GM12875 (cell line): Measurements from ENCODE around the gene EHBP1.

Experiments
- H3K4me3 ChIP-seq: one replicate; pipeline ENCODE4 v1.5.1; 2011; ENCODE audit warnings: low read depth, low read length, control low read depth
- TF ChIP-seq, protein P1 (sequence below): IDR thresholded peaks from 2 replicates; pipeline ENCODE4 v1.5.1; 2011; ENCODE audit warnings: low read depth, mild to moderate bottlenecking, control low read depth, inconsistent platforms, low read length, moderate library complexity, borderline replicate concordance; ENCODE audit not compliant: insufficient read depth

EHBP1 gene

DNA sequence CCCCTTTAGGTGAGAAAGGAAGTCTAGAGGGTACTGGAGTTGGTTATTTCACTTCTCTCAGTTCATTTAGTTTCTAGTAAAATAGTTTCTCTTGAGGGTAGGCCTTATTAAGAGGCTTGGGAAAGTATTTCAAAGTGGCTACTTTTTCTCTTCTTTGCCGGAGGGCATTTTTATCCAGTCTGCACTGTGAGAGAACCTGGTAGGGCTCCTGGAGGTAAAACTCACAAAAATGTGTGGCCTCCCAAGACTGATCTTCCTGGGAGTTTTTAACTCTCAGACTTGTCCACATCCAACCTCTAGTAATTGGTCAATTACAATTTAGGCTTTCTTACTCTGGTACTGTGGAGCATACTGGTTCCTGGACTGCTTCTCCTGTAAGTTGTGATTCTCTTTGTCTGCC lies 28.0 kb downstream of the EHBP1 start:
- TF ChIP-seq, protein P1, sequence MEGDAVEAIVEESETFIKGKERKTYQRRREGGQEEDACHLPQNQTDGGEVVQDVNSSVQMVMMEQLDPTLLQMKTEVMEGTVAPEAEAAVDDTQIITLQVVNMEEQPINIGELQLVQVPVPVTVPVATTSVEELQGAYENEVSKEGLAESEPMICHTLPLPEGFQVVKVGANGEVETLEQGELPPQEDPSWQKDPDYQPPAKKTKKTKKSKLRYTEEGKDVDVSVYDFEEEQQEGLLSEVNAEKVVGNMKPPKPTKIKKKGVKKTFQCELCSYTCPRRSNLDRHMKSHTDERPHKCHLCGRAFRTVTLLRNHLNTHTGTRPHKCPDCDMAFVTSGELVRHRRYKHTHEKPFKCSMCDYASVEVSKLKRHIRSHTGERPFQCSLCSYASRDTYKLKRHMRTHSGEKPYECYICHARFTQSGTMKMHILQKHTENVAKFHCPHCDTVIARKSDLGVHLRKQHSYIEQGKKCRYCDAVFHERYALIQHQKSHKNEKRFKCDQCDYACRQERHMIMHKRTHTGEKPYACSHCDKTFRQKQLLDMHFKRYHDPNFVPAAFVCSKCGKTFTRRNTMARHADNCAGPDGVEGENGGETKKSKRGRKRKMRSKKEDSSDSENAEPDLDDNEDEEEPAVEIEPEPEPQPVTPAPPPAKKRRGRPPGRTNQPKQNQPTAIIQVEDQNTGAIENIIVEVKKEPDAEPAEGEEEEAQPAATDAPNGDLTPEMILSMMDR = no peak
- no peak overlapping the region for H3K4me3 ChIP-seq

DNA sequence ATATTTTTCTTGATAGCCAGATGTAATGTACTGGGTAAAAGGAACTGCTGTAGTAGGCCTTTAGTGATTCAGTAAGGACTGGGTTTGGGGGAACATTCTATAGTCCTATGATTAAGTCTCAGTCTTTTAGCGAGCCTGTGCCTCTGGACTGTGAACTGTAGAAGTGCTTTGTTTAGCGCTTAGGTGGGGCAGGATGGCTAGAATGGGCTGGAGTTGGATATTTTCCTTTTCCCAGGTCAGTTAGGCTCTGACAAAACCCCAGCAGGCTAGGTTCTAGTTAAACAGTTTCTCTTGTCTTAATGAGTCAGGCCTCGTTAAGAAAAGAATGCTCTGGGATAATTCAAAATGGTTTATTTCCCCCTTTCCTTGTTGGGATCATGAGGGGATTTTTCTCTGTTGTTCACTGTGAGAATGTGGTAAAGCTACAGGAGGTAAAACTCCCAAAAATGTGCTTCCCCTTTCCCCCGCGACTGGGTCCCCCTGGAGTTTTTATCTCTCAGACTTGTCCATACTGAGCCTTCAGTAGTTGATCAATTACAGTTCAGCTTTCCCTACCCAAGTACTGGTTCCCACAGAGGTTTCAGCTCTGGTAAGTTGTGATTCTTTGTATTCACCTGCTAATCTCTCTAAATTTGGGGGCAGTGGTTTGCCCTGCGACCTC lies 31.5 kb downstream of the EHBP1 start:
- no peak overlapping the region for H3K4me3 ChIP-seq
- TF ChIP-seq, protein P1 = no peak

DNA sequence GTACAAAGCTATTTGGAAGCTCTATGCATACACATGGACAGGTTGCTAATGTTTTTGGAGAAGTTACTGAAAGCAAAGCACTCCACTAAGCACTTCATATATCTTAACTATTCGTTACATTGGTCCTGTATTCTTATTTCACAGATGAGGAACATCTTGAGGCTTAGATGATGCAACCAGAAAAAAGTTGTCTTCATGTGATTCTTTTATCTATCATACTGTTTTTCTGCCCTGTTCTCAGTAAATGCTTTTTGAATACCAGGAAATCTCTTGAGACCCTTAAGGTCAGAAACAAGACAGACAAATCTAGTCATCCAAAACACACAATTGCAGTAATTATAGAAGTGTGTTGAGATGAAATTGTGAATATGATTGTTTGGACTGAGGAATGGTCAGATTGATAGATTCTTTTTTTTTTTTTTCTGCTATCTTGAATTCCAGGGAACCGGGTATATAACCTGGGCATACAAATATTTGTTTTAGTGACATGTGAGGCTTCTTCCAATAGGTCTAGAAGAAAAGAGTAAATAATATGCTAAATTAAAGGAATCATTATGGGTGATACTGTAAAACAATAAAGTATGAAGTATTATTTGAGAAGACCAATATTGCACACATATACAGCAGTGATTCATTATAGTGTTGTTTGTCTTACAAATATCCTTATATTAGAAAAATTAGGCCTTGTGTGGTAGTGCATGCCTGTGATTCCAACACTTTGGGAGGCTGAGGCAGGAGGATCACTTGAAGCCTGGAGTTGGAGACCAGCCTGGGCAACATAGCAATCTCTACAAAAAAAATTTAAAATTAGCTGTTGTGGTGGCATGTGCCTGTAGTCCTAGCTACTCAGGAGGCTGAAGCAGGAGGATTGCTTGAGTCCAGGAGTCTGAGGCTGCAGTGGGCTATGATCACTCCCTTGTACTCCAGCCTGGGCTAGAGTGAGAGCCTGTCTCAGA lies 33.7 kb downstream of the EHBP1 start:
- no peak overlapping the region for H3K4me3 ChIP-seq
- TF ChIP-seq, protein P1 = no peak

DNA sequence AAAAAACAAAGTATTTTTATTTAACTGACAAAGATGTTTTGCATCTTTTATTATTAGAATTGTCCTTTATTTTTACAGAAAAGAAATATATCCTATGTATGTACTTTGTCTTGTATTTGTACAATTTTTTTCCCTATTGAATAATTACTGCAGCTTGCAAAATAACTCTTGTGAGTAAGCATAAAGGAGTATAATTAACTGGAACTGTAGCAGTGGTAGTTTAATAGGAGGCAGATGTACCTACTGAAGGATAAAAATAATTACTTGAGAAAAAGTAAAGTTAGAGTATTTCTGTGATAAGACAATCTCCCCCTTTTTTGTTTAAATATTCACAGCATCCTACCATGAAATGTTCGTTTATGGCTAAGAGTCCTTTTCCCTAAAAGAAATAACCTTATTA lies 34.7 kb downstream of the EHBP1 start:
- H3K4me3 ChIP-seq = no peak overlapping the region
- TF ChIP-seq, protein P1 = no peak

DNA sequence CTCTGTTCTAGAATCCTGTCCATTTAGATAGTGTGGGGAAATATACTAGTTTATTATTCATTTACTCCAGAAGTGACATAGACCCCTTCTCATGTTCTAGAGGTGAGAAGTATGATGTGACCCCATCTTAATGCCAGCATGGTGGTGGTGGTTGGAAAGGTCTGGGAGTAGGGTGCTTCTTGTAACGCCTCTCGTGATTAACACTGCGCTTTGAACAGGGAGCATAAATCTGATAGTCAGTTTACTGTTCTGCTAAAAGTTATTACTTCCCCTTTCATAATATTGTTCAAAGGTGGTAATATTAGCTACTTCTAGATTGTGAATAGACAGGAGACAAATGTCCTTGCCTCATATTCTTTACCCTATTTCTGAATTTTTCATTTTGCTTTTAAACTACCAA lies 35.6 kb downstream of the EHBP1 start:
- TF ChIP-seq, protein P1 = no peak
- no peak overlapping the region for H3K4me3 ChIP-seq

DNA sequence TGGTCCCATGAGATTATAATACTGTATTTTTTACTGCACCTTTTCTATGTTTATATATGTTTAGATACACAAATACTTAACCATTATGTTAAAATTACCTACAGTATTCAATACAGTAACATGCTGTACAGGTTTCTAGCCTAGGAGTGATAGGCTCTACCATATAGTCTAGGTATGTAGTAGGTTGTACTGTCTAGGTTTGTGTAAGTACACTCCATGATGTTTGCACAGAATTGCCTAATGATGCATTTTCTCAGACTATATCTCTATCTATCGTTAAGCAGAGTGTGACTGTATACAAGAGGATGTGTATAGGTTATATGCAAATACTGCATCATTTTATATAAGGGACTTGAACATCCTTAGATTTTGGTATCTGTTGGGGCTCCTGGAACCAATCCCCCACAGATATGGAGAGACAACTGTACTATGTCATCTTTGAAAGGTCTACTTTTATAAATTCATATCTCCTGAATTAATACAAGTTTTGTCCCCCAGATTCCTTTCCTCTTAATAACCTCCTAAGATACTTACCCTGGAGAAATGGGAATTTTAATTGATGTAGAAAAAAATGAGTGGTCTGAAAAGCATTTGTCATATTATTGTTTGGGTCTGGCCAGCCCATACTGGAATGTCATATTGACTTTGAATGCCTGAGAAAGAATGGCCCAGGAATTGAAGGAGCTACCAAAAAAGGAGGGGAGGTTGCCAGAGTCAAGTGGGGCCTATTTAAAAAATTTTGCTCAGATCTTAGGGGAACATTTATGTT lies 36.6 kb downstream of the EHBP1 start:
- H3K4me3 ChIP-seq = no peak overlapping the region
- TF ChIP-seq, protein P1 = no peak
